GM19438 (cell line): Measurements from ENCODE around the gene MYNN.

Experiments
- ATAC-seq: cut with Tn5 transposase; IDR thresholded peaks from one replicate; pipeline ENCODE4 v1.9.1; 2021; ENCODE audit warnings: low read depth; ENCODE audit not compliant: unreplicated experiment

Gene MYNN

GRCh38 chr3:169774186-169774585, 990 bp downstream of the MYNN start:
- no peak for ATAC-seq

- ATAC-seq = no peak
These were observed 4.6 kb downstream of the MYNN start for GRCh38 chr3:169777822-169778221.

GRCh38 chr3:169780742-169781141, 7.5 kb downstream of the MYNN start:
- ATAC-seq = no peak

- ATAC-seq = no peak
These were observed 8.1 kb downstream of the MYNN start for GRCh38 chr3:169781209-169781855.

GRCh38 chr3:169787120-169787519, 13.9 kb downstream of the MYNN start:
- ATAC-seq = no peak

- no peak for ATAC-seq
These were observed 14.6 kb downstream of the MYNN start for GRCh38 chr3:169787791-169788190.

GRCh38 chr3:169790219-169790618, 17.0 kb downstream of the MYNN start:
- ATAC-seq = no peak

GRCh38 chr3:169790687-169791429, 17.7 kb downstream of the MYNN start:
- ATAC-seq = no peak

GRCh38 chr3:169792359-169792758, 19.2 kb downstream of the MYNN start:
- ATAC-seq = no peak

GRCh38 chr3:169804681-169805080, 31.5 kb downstream of the MYNN start:
- no peak for ATAC-seq

GRCh38 chr3:169809230-169809795, 36.1 kb downstream of the MYNN start:
- ATAC-seq = no peak

- ATAC-seq = peak; percentile 11
These were observed 38.6 kb downstream of the MYNN start for GRCh38 chr3:169811631-169812331.

- peak; percentile 68 for ATAC-seq
These were observed 39.4 kb downstream of the MYNN start, which contains the start of the genes LRRC34 and LRRIQ4 for GRCh38 chr3:169812332-169813235. Gene LRRC34, minus strand, starts transcription at chr3:169812904. Its CDS starts 356 bp downstream, at chr3:169812548. Gene LRRIQ4, plus strand, starts transcription at chr3:169812870. Its CDS starts 9,052 bp downstream, at chr3:169821922.

GRCh38 chr3:169813278-169813677, 40.1 kb downstream of the MYNN start:
- no peak for ATAC-seq

- peak; percentile 76 for ATAC-seq
These were observed 40.7 kb downstream of the MYNN start for GRCh38 chr3:169813757-169814517.

- ATAC-seq = no peak
These were observed 42.5 kb downstream of the MYNN start for GRCh38 chr3:169815590-169816150.

GRCh38 chr3:169818316-169818715, 45.1 kb downstream of the MYNN start:
- no peak for ATAC-seq

- no peak for ATAC-seq
These were observed 48.9 kb downstream of the MYNN start for GRCh38 chr3:169822091-169822490.

GRCh38 chr3:169822540-169822939, 49.3 kb downstream of the MYNN start:
- ATAC-seq = no peak
